Prostate gland (tissue), 1 donor: ENCODE measurements around the gene PRDM16.

Experiments used
- POLR2A ChIP-seq: fragments of 450-650 bp; IDR thresholded peaks from one replicate; pipeline ENCODE4 v1.6.1; 2016; ENCODE audit warnings: antibody characterized with exemption, mild to moderate bottlenecking
- POLR2AphosphoS5 ChIP-seq: sonication (generic); formaldehyde crosslinking; IDR thresholded peaks from one replicate; pipeline ENCODE4 v1.6.1; 2017; ENCODE audit warnings: antibody characterized with exemption

DNA sequence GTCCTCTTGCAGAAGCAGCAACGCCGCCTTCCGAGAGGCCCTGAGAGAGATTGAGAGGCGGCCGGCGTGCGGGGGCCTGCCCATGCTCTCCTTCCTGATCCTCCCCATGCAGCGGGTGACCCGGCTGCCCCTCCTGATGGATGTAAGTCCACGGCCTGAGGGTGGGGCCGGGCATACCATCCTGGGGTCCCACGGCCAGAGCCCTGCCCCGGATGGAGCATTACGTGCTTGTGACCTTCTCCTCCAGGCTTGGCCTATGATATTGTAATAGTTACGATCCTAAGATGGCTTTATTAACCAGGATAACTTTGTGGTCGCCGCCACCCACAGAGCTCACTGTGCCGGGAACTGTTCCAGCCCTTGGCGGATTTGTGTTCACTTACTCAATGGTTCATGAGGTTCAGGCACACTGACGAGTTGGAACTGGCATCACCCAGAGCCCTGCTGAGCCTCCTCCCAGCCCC, 404.4 kb downstream of the PRDM16 start:
- peak; percentile 41 for TF ChIP-seq POLR2AphosphoS5
- no peak for TF ChIP-seq POLR2A
